Stomach (tissue), 9 donors: ENCODE measurements around the gene ADAMTS16. TPM values are rescaled to one million over a fixed set of nuclear protein-coding genes. Genes with fewer than 3 reads are reported as not detected.

Experiments
- DNase-seq, 2 donors: peaks; one replicate each; pipeline versions ENCODE4 v3.0.0 to v3.0.0-alpha.2; 2013 to 2019
- H3K27ac ChIP-seq, 5 donors: fragments of 200-600 bp in 4 of 5; sonication (generic) in 4 of 5; one replicate each; pipeline ENCODE4 v1.5.1; 2013 to 2019; ENCODE audit warnings: mild to moderate bottlenecking in 1 of 5, moderate library complexity in 1 of 5
- H3K27me3 ChIP-seq, 3 donors: fragments of 200-600 bp; sonication (generic); one replicate each; pipeline ENCODE4 v1.5.1; 2017 to 2019; ENCODE audit warnings: mixed run types in 1 of 3
- H3K36me3 ChIP-seq, 4 donors: fragments of 200-600 bp; sonication (generic); 1 replicate in 3 of 4; 2 replicates in 1 of 4; pipeline ENCODE4 v1.5.1; 2016 to 2019
- H3K4me1 ChIP-seq, 4 donors: fragments of 200-600 bp; sonication (generic); one replicate each; pipeline ENCODE4 v1.5.1; 2016 to 2019
- H3K4me3 ChIP-seq, 4 donors: fragments of 200-600 bp; sonication (generic) in 3 of 4; one replicate each; pipeline ENCODE4 v1.5.1; 2016 to 2019; ENCODE audit warnings: mild to moderate bottlenecking in 1 of 4
- H3K9me3 ChIP-seq, 4 donors: fragments of 200-600 bp; sonication (generic); one replicate each; pipeline ENCODE4 v1.5.1; 2016 to 2019
- CTCF ChIP-seq, 7 experiments: fragments of 450-650 bp in 4 of 7; fragments of 200-600 bp in 3 of 7; sonication (generic) in 3 of 7; IDR thresholded peaks; one replicate each; pipeline ENCODE4 v1.5.1; 2016 to 2019; ENCODE audit warnings: antibody characterized with exemption in 7 of 7, control low read depth in 2 of 7, mild to moderate bottlenecking in 1 of 7
- EP300 ChIP-seq: sonication (generic); formaldehyde crosslinking; IDR thresholded peaks from one replicate; pipeline ENCODE4 v1.6.1; 2017; ENCODE audit warnings: antibody characterized with exemption
- POLR2A ChIP-seq, 4 donors: fragments of 450-650 bp; IDR thresholded peaks; one replicate each; pipeline ENCODE4 v1.6.1; 2016; ENCODE audit warnings: antibody characterized with exemption in 4 of 4, control low read depth in 2 of 4, mild to moderate bottlenecking in 1 of 4, moderate library complexity in 1 of 4
- POLR2AphosphoS5 ChIP-seq, 3 donors: sonication (generic); formaldehyde crosslinking; IDR thresholded peaks; one replicate each; pipeline ENCODE4 v1.6.1; 2016; ENCODE audit warnings: antibody characterized with exemption in 3 of 3
- WGBS, 5 donors: extraction: QIAGEN DNeasy Blood & Tissue Kit in 3 of 5; methylation state at CpG; one replicate each; pipeline versions ENCODE4 v1.1.5 to v1.1.7; 2013 to 2018; 5-methylcytosine and 5-hydroxymethylcytosine counted together
- intact Hi-C: fragments of 100-400 bp; cut with DNase I; formaldehyde crosslinking; loops from one replicate; pipeline ENCODE4 v1.15.1; 2023; ENCODE audit warnings: low total_unique reads
- polyA plus RNA-seq, 3 donors: library from polyadenylated mRNA; stranded (reverse); fragments of 200-250 nt; gene quantifications; one replicate each; pipeline ENCODE4 v1.2.3, GENCODE V29; 2013
- total RNA-seq, 5 donors: library from RNA; depleted of rRNA; stranded (reverse); fragments of >200 nt; gene quantifications; one replicate each; pipeline versions ENCODE4 v1.1.0 to v1.2.3, GENCODE V29; 2014 to 2016
- donor health status: healthy with polysubstance abuse.
- donor health status: Bipolar disorder and iron deficiency.
- donor health status: healthy.

The ADAMTS16 gene
- total and polyA plus RNA-seq, 8 donors = 0.29 to 12.7 TPM; not detected in 6

GRCh38 chr5:5141339-5141599 lies 1.1 kb downstream of the ADAMTS16 start:
- Histone ChIP-seq H3K27me3 (peaks cover 13 to 45% (median 24%) of the 10 kb centered on the region in 3 donors), H3K27ac (no peak overlapping the region), H3K4me3 (peak overlapping the region in 2 of 4 donors; percentile 37 to 46), H3K36me3 (no peaks in the 10 kb centered on the region), H3K4me1 (peaks cover 15 to 28% (median 20%) of the 10 kb centered on the region in 4 donors), H3K9me3 (no peaks in the 10 kb centered on the region)
- no peak for TF ChIP-seq POLR2AphosphoS5 (IDR thresholded peaks at IDR 0.05)
- no peak for TF ChIP-seq CTCF (IDR thresholded peaks at IDR 0.05)
- TF ChIP-seq EP300 = no peak
- no peak for TF ChIP-seq POLR2A (IDR thresholded peaks at IDR 0.05)
- intact Hi-C loops = loop anchor here (5.0 kb wide), 1 partner anchor 256 kb away; no protein-coding TSS in a partner anchor
- 24 to 34% (median 29%) methylated on average over 4 of the region's 4 CpGs for WGBS, 5 donors
- no peak for DNase-seq

DNA sequence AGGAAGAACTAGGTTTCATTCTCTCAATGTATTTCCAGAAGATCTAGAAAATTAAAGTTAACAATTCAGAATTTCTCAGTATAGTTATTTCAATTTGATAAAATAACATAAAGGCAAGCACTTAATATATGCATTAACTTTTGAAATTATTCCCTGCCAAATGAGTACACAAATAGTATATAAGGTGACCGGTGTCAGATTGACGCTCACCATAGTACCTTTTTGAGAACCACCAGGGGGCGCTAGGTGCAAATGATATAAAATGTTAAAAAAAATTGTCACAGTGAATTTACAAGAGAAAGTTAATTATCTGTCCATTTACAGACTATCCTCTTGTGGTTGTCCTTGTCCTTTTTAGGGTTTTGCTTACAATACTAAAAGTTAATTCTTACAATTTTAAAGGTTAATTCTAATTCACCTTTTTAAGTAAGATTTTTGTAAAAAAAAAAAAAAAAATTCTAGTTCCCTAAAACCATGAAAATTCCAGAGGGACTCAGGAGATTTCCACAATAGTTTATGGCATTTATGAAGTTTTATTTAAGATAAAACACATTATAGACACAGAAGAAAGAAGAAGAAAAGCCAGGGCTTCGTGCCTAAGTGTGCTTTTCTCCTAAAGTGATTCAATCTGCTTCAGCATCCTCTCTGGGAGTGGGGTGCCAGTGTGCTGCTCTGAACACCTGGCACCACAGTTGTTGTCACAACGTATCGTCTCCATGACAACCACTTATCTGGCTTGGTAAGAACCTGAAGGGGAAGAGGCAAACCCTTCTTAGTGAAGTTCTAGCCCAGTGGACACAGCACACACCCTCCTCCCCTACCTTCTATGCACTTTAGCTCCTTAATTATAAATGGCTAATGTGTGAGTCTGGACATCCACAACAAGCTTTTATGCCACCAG lies 1.7 kb downstream of the ADAMTS16 start:
- H3K9me3 ChIP-seq = no peaks in the 10 kb centered on the region
- 15 to 24% (median 17%) methylated on average over 6 of the region's 6 CpGs for WGBS, 5 donors
- H3K27ac ChIP-seq = no peak overlapping the region
- intact Hi-C loops = loop anchor here (5.0 kb wide), 1 partner anchor 255 kb away; no protein-coding TSS in a partner anchor
- DNase-seq = peak; percentile 68 to 83
- no peaks in the 10 kb centered on the region for H3K36me3 ChIP-seq
- H3K27me3 ChIP-seq = peaks cover 13 to 45% (median 24%) of the 10 kb centered on the region in 3 donors
- H3K4me1 ChIP-seq = peaks cover 14 to 27% (median 20%) of the 10 kb centered on the region in 4 donors
- peak overlapping the region in 1 of 4 donors; percentile 37 for H3K4me3 ChIP-seq
- TF ChIP-seq CTCF (IDR thresholded peaks at IDR 0.05) = peak in 5 of 7 experiments; percentile 33 to 79 (median 71)
- no peak for TF ChIP-seq POLR2AphosphoS5 (IDR thresholded peaks at IDR 0.05)
- no peak for TF ChIP-seq POLR2A (IDR thresholded peaks at IDR 0.05)
- no peak for TF ChIP-seq EP300

DNA sequence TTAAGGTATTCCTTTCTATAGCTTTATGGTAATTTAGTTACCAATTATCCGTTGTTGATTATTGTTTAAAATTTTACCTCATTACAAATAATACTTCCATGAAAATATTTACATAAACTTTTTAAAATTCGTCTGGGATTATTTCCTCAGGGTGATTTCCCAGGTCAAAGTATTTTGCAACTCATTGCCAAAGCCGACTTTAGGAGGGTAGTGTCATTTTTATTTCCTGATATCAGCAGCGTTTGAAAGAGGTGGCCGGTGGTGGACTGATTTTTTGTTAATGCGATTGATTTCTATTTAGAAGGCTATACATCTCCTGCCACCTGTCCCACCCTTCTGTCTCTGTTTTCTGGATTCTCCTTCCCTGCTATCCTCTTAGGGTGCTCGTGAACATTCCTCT lies 4.3 kb downstream of the ADAMTS16 start:
- no peaks in the 10 kb centered on the region for H3K36me3 ChIP-seq
- no peak overlapping the region for H3K27ac ChIP-seq
- H3K9me3 ChIP-seq = no peaks in the 10 kb centered on the region
- no peak overlapping the region for H3K4me3 ChIP-seq
- H3K27me3 ChIP-seq = peaks cover 10 to 27% (median 20%) of the 10 kb centered on the region in 3 donors
- WGBS, 5 donors = 65 to 69% (median 66%) methylated on average over 7 of the region's 7 CpGs
- intact Hi-C loops = loop anchor here (5.0 kb wide), 1 partner anchor 253 kb away; no protein-coding TSS in a partner anchor
- peaks cover 13 to 24% (median 18%) of the 10 kb centered on the region in 4 donors for H3K4me1 ChIP-seq
- TF ChIP-seq POLR2A (IDR thresholded peaks at IDR 0.05) (no peak), EP300 (no peak), CTCF (IDR thresholded peaks at IDR 0.05) (no peak), POLR2AphosphoS5 (IDR thresholded peaks at IDR 0.05) (no peak)
- DNase-seq = no peak

GRCh38 chr5:5145651-5146529 lies 5.8 kb downstream of the ADAMTS16 start:
- 82 to 91% (median 88%) methylated on average over 18 of the region's 18 CpGs for WGBS, 5 donors
- Histone ChIP-seq H3K36me3 (no peaks in the 10 kb centered on the region), H3K27ac (no peak overlapping the region), H3K4me1 (peaks cover 0 to 9% (median 4%) of the 10 kb centered on the region in 4 donors), H3K4me3 (no peak overlapping the region), H3K9me3 (peaks cover 0 to 6% (median 2%) of the 10 kb centered on the region in 4 donors), H3K27me3 (peaks cover 0 to 12% (median 5%) of the 10 kb centered on the region in 3 donors)
- DNase-seq = no peak
- intact Hi-C loops = loop anchor here (5.0 kb wide), 1 partner anchor 271 kb away; no protein-coding TSS in a partner anchor
- no peak for TF ChIP-seq EP300
- TF ChIP-seq POLR2A (IDR thresholded peaks at IDR 0.05) = no peak
- TF ChIP-seq POLR2AphosphoS5 (IDR thresholded peaks at IDR 0.05) = no peak
- TF ChIP-seq CTCF (IDR thresholded peaks at IDR 0.05) = no peak
